LoVo (cell line): Measurements from ENCODE around the gene EXOSC2.
"Not testable (repeated sequence)": the region's sequence is repeated elsewhere in the genome, so short reads cannot be mapped to it uniquely, and the experiment has no call there.

Source experiments
- DNase-seq: peaks from one replicate; pipeline ENCODE4 v3.0.0-alpha.2; 2016; ENCODE audit warnings: low spot score

EXOSC2 gene

DNA sequence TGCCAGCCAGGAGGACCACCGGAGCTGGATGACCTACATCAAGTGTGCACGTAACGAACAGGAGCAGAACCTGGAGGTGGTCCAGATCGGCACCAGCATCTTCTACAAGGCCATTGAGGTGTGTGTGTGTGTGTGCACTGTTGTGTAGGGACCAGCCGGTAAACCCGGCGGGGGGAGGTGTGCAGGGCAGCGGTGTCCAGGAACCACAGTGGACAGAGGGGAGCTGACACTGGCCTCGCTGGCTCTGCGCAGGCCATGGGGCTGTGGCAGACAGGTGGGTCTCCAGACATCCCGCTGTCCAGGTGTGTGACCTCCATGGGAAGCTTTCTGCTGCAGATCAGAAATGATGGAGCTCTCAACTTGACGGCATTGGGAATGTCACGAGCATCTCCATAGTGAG is 25.4 kb upstream of the EXOSC2 start:
- no peak for DNase-seq

DNA sequence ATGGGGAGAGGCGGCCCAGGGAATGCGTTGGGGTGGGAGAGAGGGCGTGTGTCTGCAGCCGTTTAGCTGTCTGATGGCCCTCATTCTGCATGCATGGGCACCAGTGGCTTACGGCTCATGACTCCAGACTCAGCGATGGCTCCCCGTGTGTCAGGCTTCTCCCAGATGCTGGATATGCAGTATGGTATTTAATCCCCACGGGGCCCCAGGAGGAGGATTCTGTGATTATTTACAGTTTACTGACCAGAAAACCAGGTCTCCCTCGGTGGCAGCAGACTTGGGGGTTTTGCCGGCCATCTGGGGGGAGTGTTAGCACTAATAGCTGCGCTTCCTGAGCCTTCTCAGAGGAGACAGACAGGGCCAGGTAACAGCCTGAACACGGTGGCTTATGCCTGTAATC is 24.9 kb upstream of the EXOSC2 start:
- no peak for DNase-seq

DNA sequence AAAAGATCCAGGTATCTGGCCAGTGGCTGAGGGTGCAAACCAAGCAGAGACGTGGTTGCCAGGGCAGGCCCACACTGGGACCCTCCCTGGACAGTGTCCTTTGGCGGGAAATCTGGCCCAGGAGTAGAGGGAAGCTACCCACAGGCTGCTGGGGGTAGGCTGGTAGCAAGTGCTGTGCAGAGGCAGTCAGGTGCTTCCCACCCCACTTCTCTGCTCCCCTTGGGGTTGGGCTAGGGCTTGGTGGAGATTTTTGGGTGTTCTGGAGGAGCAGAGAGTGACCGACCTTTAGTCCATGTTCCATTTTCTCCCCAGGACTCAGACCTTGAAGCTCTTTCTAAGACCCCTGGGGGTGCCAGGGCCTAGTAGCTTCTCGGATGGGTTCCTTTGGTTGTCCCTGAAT is 23.6 kb upstream of the EXOSC2 start:
- DNase-seq: no peak

DNA sequence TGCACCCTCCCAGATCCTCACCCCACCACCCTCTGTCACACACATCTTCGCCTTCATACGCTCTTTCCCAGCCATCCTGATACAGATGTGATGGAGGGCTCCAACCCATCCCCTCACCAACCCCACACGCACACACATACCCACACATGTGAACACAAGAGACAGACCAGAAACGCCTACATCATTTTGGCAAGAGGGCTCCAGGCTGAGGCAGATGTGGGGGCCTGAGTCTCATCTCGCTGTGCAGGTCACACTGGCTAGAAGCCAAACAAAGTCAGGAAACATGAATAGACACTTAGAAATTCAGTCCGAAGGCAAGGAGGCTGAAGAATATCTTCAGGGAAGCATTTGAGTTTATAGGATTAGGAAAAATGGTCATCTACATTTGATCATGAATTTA is 22.9 kb upstream of the EXOSC2 start:
- no peak for DNase-seq

DNA sequence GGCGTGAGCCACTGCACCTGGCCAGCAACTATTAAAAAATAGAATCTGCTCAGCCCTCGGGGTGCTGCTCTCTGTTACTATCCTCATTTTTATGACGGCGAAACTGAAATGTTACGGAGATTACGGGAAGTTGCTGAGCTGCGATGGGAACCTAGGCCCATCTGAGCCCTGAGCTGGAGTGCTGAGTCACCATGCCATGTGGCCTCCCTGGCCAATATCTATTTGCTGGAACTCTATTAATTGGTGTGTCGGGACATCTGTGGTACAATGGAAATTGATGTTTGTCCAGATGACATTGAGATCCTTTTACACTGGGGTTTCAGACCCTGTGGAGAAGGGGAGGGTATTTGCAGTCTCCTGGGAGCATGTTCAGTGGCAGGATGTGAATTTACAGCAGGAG is 21.1 kb upstream of the EXOSC2 start:
- no peak for DNase-seq

DNA sequence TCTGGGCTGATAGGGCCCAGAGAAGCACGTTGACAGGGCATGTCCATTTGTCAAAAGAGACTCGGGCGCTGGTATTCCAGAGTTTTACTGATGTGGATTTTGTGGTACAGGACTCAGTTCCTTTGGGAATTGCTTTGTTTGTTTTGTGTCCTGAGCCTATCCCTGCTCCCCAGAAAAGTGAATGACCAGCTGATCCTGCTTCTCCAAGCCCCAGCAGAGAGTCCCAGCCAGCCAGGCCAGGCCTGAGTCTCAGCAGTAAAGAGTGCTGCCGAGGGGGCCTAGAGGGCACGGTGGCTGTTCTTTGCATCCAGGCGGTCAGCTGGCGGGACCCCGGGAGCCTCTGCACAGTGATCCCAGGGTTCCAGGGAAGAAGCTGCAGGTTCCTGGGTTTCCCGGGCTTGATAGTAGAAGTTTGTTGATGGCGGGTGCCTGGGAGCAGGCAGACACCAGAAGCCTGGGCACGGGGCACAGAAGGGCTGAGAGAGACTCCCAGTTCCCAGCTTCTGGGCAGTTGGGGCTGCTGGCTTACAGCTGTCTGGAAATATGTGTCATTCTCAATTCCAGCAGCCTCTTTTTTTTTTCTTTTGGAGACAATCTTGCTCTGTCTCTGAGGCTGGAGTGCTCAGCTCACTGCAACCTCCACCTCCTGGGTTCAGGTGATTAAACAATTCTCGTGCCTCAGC is 20.5 kb upstream of the EXOSC2 start:
- no peak for DNase-seq

DNA sequence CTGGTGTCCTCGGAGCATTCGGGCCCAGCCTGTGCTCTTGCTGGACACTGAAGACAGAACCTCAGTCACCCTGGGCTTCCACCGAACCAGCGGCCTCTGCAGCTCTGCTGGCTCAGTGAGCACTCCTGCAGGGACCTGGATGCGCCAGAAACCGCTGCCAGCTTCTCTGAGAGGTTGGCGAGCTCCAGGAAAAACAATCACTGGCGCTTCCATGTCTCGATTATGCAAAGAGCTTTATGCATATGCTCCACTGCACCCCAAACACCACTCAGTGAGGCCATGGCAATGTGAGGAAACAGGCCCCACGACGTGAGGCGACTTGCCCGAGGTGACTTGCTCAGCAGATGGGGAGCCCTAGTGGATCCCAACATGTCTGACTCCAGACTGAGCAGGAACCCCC is 18.2 kb upstream of the EXOSC2 start:
- DNase-seq: no peak

DNA sequence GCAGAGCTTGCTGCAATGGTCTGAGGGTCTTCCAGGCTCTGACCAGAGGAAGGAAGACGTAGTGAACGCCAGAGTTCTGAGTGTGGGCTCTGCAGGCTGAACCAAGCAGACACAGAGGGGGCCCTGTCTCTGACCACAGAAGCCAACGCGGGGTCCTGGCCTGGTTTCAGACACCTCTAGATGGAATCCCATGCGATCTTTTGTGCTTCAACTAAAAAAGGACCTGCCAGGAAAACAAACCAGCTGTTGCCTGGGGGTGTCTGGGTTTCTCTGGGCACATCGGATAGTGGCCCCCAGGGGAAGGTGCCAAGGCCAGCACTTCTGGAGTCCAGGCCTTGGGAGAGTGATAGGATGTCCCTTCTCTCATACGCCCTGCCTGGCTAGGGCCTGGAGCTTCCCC is 16.3 kb upstream of the EXOSC2 start:
- DNase-seq: no peak

DNA sequence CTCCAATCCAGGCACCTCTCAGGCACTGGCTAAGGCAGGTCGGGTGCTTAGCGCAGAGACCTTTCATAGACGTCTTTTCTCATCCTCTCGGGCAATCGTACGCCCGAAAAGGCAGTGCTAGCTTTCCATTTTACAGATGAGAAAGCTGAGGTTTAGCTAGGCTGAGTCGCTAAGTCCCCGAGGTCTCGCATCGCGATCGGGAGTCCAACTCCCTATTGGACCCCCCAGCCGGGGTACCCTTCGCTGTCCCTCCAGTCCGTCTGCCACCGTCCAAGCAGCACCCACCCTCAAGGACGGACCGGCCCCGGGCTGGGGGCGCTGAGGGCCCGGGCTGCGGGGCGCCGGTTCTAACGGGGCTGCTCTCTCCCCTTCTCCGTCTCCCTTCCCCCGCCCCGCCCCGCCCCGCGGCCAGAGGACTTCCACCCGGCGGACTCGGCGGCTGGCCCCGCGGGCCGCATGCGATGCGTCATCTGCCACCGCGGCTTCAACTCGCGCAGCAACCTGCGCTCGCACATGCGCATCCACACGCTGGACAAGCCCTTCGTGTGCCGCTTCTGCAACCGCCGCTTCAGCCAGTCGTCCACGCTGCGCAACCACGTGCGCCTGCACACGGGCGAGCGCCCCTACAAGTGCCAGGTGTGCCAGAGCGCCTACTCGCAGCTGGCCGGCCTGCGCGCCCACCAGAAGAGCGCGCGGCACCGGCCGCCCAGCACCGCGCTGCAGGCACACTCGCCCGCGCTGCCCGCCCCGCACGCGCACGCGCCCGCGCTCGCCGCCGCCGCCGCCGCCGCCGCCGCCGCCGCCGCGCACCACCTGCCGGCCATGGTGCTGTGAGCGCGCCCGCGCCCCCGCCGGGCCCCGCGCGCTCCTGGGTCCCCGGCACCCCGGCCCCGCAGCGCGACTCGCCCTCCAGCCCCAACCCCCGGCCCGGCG is 12.5 kb upstream of the EXOSC2 start:
- DNase-seq: peak; percentile 94

DNA sequence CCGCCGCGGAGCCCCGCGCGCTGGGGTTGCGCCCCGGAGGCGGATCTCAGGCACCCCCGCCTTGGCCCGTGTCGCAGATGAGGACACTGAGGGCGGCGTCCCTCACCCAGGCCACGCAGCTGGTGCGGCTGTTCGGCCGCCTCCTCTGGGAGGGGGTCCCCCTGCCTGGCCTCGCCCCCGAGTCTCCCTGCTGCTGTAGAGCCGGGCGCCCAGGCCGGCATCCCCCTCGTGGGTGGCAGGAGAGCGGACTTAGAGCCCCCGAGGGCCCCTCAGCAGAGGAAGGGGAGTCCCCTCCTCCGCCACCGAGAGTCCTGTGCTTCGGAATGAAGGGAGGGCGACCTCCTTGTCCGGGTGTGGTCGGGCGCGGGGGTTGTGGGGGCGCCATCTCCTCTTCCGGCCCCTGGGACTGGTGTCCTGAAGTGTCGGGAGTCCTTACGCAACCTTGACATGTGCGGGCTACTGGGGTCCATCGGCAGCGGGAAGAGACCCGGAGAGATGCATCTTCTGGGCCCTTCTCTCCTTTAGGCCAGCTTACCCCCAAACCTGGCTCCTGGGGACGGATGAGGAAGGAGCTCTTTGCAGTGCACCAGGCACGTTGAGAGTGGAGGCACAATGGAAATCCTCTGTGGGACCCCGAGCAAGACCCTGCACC is 11.7 kb upstream of the EXOSC2 start:
- DNase-seq: peak; percentile 14

DNA sequence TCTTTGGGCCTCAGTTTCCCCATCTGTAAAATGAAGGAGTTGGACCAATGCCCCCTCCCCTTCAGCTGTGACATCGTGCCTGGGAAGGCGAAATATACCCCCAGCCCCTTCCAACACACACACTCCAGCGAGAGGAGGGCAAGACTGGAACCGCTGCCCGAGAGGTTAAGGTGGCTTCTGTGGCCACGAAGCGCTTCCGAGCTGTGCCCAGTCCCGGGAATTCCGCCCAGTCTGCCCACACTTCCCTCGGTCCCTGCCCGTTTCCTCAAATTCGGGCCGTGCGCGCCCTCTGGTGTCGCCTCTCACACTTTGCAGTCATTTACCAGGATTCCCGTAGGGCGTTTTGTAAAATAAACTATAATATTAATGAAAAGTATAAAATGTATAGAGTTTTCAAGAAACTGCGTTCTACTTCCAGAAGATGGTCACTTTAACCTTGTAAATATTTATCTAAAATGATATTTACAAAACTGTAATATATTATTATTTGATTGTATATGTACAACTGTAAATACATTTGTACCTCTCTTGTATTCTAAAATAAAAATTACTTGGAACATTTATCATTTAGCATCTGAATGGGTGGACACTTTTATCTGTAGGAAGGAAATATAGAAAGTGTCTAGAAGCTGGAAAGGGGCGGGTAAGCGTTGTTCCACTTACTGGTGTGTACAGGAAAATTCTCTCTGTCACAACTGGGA is 11.0 kb upstream of the EXOSC2 start:
- DNase-seq: peak; percentile 92

DNA sequence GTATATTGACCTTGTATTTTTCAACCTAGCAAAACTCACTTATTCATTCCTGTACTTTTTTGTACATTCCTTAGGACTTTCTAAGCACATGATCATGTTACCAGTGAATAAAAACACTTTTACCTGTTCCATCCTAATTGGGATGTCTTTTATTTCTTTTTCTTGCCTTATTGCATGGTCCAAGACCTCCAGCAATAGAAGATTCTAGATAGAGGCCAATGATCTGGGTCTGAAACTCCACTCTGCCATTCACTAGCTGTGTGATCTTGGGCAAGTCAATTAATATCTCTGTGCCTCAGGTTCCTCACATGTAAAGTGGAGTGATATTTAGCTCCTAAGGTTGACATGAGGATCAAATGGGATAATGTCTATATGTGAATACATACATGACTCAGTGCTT is 8.5 kb upstream of the EXOSC2 start:
- DNase-seq: no peak

DNA sequence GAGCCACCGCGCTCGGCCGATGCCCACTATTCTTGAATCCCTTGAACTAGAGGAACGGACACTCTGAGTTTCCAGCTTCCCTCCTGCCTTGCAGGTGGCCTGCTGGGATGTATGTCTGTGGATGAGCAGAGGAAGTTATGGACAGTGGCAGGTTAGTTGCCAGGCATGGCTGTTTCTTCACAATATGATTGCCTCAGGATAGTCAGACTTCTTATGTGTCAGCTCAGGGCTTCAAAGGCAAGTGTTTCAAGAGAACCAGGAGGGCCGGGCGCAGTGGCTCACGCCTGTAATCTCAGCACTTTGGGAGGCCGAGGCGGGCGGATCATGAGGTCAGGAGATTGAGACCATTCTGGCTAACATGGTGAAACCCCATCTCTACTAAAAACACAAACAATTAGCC is 7.6 kb upstream of the EXOSC2 start:
- not testable (repeated sequence) for DNase-seq

DNA sequence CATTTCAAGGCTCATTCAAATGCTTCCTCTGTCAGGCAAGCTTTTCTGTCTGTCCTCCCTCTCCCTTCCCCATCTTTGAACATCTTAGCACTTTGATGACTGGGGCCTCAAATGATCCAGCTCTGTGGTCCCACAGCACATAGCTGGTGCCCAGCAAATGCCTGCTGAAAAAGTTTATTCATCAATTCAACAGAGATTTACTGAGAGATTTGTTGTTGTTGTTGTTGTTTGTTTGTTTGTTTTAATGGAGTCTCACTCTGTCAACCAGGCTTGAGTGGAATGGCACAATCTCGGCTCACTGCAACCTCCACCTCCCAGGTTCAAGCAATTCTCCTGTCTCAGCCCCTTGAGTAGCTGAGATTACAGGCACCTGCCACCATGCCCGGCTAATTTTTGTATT is 6.0 kb upstream of the EXOSC2 start:
- DNase-seq: no peak

DNA sequence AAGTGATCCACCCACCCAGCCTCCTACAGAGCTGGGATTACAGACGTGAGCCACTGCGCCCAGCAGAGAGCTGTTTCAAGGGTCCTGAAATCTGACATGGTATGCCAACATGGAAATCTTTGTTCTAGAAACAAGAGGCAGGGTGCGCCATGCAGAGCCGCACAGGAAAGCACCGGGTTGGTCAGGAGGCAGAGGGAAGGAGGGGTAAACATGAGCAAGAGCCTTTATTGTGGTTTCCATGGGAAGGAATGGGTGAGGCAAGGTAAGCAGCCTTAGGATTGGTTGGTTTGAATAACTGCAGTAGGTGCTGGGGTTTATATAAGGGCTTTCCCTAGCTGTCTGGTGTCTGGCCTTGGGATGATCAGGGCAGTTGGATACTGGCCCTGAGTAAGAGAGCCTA is 5.5 kb upstream of the EXOSC2 start:
- DNase-seq: no peak

DNA sequence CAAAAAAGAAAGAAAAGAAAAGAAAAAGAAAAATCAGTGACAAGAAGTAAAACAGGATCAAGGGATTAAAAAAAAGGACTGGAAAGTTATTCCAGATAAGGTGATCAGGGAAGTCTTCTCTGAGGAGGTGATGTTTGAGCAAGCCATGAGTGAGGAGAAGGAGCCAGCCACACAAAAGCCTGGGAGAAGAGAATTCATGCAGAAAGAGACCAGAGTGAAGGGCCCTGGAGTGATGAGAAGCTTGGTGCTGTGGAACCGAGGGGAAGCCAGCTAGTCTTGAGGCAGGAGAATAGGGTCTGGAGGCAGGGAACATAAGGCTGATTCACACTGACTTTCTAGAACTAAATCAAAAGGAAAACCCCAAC is 4.0 kb upstream of the EXOSC2 start:
- DNase-seq: no peak

DNA sequence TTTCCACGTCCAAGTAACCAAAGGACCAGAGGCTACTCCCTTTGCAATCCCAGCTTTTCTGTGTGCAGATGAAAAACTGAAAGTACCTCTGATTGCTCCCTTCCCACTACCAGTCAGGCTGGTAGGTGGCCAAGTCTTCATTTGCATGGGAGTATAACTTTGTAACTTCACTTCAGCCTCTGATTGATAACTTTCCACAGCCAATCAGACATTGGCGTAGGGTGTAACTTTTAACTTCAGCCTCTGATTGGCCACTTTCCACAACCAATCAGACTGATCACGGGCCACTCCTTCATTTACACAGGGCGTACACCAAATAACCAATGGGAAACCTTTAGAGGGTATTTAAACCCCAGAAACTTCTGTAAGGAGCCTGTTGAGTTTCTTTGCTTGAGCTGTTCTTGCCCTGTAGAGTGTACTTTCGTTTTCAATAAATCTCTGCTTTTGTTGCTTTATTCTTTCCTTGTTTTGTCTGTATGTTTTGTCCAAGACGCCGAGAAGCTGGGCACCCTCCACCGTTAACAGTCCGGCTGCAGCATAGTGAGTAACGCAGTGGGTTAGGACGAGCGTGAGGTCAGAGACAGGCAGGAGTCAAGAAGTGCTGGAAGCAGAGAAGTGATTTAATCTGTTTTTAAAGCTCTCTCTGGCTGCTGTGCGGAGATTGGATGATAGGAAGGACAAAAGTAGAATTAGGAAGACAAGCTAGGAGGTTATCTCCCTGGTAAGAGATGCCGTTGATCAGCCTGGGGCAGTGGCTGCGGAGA is 3.5 kb upstream of the EXOSC2 start:
- DNase-seq: peak; percentile 95

DNA sequence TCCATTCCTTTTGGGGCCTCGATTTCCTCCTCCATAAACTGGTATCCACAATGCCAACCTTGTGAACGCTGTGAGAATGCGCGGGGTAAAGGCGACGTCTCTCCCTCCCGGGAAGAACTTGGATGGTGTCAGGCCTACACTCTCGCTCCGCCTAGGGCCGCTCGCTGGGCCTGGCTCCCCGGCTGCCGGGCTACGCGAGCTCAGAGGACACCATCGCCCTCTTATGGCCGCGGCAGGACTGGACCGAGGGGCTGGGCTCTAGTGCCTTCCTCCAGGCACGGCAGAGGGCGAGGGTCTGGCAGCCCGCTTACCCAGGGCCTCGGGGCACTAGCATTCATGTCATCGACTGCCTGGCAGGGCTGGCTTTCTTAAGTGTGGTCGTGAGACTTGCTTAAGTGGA is 1.3 kb upstream of the EXOSC2 start:
- no peak for DNase-seq

DNA sequence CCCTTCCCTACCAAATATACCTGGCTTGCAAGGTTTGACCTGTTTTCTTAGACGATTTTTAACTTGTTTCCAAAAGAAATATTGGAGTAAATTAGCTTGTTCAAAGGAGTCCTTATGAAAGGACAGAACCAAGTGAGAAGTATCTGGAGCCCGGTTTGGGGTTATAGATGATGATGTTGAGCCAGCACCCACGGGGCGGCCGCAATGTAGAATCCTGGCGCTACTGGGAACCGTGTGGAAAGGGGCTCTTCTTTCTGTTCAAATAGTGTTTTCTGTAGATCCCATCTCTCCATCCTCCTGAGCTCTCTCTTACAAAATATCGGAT is 517 bp upstream of the EXOSC2 start:
- no peak for DNase-seq

DNA sequence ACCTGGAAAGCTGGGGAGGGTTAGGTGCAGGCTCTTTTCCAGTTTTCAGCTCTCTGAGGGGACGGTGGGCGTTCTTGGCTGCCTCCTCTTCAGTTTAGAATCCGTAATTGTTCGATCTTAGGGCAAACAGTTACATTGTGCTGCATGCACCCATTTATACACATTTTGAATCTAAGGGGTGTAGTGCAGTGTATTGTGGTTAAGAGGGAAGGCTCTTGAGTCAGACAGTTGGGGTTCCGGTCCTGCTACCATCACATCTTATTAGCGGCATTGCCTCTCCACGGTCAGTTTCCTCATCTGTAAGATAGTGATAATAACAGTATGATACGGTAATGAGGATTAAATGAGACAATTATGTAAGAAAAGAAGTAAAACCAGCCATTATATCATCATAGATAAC is 625 bp downstream of the EXOSC2 start:
- no peak for DNase-seq

DNA sequence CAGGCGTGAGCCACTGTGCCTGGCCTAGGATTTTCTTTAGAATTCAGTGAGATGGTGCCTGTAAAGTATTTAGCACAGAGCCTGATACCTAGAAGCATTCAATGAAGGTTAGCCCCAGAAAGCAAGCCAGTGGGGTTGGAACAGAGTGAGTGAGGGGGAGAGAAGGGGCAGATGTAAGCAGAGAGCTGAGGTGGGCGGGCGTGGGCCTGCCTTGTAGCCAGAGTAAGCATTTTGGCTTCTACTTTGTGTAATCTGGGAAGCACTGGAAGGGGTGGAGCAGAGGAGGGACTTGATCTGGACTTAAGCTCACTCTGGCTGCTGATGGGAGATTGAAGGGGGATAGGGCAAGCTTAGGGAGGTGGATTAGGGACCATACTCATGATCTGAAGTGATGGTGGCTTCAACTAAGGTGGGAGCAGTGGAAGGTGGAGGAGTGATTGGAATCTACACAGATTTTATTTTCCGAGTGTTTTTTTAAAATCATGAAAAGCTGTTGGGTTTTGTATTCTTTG is 2.6 kb downstream of the EXOSC2 start:
- DNase-seq: no peak

DNA sequence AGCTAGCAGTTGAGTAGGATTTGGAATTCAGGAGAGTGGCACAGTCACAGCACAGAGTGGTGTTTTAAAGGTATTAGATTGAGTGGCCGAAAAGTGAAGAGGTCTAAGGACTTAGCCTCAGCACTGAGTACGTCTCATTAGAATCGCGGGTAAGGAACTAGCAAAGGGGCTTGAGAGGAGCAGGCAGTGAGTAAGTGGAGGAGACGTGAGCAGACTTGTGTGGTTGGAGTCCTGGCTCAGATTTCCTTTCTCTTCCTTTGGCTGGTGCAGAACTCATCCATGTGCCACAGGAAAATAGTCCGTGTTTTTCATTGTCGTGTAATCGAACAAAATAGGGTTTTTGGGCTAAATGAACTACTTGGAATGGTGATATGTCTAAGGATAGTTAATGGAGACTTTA is 3.4 kb downstream of the EXOSC2 start:
- no peak for DNase-seq
